NCI-H446 treated with DMSO at 0.1 percent for 48 hours (cell line): ENCODE data around the gene ERO1B.

Source experiments
- DNase-seq: peaks from one replicate; lab custom pipeline; 2025; lab: John Stamatoyannopoulos, UW

The ERO1B gene

GRCh38 chr1:236253918-236254637 lies 27.7 kb downstream of the ERO1B start:
- DNase-seq, result no peak

- no peak for DNase-seq
Observed at GRCh38 chr1:236253119-236253518, 28.6 kb downstream of the ERO1B start.

DNA sequence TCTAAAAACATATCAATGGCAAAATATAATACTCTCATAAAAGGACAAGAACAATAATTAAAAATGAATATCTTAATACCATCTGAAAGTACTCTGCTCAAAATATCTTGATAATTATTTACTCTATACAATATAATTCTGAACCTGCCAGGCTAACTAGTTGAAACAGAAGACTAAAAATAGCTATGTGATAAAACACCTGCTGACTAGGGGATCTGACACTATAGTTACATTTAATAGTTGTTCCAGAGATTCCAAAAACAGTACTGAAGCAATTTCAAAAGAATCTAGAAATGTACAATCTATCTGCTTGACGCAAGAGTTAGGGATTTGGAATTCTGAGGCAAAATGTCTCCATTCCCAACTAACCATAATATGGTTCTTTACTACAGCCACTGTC lies 30.2 kb downstream of the ERO1B start:
- DNase-seq, result no peak

GRCh38 chr1:236247286-236247685 lies 34.5 kb downstream of the ERO1B start:
- DNase-seq, result no peak

DNA sequence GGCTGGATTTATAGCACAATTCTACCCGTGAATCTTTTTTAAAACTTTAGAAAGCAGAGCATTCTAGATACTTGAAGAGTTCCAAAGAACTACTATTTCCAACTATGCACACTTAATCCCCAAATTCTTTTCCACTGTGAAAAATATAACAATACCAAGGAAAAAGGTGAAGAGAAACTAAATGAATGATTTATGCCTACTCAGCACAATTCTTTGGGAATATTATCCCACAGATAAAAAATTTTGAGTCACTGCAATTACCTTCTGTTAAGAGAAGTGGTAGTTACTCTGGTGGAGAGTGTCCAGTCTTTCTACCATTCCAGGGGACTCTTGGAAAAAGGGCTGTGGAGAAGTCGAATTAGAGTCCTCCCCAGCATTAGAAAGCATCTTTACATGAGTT lies 39.2 kb downstream of the ERO1B start:
- no peak for DNase-seq

GRCh38 chr1:236240675-236241074 lies 41.1 kb downstream of the ERO1B start:
- DNase-seq, result no peak

GRCh38 chr1:236239092-236239585 lies 42.6 kb downstream of the ERO1B start:
- DNase-seq, result no peak

DNA sequence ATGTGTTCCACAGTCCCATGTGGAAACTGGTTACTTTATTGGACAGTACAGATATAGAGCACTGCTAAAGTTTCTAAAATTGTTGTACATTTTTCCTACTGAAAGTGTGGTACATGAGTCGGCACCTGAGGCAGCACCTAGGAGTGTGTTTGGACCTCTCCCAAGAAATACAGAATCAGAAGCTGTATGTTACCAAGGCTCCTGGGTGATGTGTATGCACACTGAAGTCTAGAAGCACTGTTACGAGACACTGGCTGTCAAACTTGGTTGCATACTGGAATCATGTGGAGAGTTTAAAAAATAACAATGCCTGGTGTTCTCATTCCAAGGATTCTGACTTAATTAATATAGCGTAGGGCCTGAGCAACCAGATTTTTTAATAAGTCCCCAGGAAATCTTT lies 46.6 kb downstream of the ERO1B start:
- no peak for DNase-seq

DNA sequence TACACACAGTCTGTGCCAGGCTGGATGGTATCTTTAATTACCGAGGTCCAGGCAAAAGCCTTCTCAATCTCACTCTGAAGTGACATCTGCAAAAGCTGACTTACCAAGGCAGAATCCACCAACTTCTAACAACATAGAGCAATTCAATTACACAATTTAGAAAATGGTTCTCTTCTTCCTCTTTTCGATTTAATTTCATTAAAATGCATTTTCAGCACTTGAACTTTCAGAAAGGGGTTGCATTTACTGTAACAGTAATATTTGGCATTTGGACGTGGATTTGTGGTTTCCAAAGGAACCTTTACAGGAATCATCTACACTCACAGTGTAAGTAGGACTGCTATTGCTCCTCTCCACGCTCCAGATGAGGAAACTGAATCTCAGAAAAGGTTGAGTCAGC lies 53.3 kb downstream of the ERO1B start:
- no peak for DNase-seq

DNA sequence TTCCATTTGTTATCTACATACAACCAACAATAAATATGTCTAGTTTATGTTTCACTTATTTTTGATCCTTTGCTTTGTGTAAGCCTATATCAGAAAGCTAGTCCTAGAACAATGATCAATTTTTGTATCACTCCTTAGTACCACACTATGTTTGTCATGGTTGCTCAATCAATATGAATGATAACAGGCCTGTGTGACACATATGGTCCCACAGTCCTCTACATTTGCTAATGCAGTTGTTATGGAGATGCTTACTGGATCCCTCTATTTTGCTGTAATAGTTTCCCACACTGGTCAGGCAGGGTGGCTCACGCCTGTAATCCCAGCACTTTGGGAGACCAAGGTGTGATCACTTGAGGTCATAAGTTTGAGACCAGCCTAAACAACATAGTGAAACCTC lies 59.1 kb downstream of the ERO1B start:
- no peak for DNase-seq

DNA sequence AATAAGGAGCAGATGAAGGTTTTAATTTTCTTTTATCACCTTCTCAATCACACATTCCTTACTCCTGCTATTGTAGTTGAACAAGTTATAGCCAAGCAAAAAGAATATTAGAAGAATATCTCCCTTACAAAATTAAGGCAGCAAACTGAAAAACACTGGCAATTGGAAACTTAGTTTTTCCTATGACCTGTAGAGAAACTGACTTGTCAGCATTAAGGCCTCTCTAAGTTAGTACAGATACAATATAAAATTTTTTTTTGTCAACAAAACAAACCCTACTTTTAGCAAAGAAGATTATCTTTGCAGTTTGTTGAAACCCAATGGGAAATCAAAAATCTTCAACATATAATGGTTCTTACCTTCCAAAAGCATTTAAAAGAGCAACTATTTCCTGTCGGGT lies 61.3 kb downstream of the ERO1B start:
- DNase-seq, result no peak

GRCh38 chr1:236214761-236215160 lies 67.0 kb downstream of the ERO1B start:
- no peak for DNase-seq

GRCh38 chr1:236213534-236213933 lies 68.2 kb downstream of the ERO1B start:
- DNase-seq, result no peak

DNA sequence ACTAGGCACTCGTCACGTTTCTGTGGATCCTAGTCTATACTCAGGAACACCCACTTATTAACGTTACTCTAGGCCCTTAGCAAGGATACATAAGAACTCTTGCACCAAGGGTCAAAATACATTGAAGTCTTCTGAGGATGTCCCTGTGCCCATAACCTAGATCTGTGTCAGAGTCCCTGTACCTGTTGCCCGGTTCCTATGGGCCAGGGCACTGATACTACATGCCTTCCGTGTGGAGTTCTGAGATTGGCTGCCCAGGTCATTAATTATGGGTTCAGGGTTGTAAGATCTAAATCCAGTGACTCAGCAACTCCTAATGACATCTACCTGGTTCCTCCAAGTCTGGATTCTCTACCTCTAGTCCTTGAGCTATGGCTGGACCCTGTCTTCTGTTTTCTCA lies 69.9 kb downstream of the ERO1B start:
- no peak for DNase-seq

DNA sequence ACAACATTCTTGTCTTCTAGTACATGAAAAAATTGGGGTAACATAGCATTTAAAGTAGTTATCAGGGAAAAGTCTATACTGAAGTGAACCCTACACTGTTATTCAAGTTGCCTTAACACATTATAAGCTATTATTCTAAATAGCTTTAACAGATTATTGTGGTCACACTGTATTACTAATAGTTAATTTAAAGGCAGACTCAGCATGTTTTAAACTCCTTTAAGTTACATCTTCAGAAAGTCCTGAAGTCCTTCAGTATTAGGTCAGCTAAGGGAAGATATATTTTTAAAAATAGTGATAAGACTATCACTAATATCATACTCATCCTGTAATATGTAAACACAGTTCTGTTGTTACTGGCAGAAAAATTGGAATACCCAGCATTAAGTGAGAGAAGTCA lies 72.0 kb downstream of the ERO1B start:
- DNase-seq, result no peak

- DNase-seq, result no peak
Observed at GRCh38 chr1:236209185-236209584, 72.6 kb downstream of the ERO1B start.

DNA sequence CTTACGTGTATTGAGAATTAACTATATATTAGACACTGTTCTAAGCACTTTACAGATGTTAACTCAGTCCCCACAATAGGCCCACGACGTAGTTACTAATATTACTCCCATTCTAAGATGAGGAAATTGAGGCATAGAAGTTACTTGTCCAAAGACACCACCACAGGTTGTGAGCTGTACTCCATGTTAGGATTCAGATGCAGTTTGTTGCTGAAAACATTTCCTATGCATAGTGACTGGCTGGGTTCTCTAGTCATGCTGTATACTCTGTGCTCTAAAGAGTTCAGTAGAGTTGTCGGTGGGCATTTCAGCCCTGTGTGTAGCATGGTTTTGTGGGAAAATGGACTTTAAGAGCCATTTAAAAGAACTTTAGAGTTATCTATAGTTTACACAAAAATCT lies 74.2 kb downstream of the ERO1B start:
- no peak for DNase-seq

DNA sequence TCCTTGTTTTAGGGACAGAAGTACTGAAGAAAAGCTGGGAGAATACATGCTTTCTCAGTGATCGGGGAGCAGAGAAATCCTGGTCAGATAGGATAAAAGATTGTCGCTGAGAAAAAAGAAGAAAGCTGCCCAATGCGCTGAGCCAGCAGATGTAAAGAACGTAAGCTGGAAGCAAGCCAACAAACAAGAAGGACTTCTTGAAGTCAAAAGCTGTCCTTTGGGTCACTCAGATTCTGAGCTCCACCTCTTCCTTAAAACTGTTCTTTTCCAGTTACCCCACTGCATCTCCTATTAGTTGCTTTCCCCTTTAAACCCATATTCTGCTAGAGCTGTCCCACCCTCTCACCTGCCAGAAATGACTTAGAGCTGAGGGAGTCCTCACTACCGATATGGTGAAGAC lies 74.6 kb downstream of the ERO1B start:
- DNase-seq, result no peak

DNA sequence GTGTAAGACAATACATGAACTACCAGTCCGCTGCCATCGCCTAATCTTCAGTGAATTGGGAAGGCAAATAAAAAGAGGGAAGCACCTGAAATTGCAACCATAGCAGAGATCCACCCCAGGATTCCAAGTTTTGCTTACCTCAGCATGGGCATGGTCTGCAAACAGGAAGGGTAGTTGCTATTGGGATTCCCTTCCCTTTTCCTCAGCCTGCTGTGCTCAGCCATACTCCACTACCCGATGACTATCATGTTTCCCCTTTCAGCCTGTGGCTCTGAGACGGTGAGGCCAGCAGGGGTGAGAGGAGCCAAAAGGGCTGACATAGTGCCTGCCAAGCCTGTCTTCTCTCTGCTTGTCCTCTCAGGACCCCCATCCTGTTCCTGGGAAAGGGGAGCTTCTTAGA lies 75.2 kb downstream of the ERO1B start:
- no peak for DNase-seq

GRCh38 chr1:236204656-236205055 lies 77.1 kb downstream of the ERO1B start:
- no peak for DNase-seq

DNA sequence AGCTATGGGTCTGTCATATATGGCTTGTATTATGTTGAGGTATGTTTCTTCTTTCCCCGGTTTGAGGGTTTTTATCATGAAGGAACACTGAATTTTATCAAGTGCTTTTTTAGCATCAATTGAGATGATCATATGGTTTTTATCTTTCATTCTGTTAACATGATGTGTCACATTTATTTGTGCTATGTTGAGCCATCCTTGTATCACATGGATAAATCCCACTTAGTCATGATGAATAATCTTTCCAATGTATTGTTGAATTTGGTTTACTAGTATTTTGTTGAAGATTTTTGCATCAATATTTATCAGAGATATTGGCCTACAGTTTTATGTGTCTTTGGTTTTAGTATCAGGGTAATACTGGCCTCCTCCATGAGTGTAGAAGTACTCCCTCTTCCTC lies 77.7 kb downstream of the ERO1B start:
- DNase-seq, result no peak

DNA sequence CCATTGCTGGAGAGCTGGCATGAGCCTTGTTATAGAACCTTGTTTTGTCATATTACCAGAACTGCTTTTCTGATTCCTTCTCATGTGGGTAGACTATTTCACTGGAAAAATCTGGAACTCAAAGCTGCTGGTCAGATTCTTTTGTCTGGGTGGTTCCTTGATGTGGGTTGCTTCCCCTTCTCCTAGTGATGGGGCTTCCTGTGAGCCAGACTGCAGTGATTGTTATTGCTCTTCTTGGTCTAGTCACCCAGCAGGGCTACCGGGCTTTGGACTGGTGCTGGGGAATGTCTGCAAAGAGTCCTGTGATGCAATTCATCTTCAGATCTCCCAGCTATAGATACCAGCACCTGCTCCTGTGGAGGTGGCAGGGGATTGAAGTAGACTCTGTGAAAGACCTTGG lies 80.0 kb downstream of the ERO1B start:
- no peak for DNase-seq

- DNase-seq, result no peak
Observed at GRCh38 chr1:236200925-236201324, 80.8 kb downstream of the ERO1B start.

DNA sequence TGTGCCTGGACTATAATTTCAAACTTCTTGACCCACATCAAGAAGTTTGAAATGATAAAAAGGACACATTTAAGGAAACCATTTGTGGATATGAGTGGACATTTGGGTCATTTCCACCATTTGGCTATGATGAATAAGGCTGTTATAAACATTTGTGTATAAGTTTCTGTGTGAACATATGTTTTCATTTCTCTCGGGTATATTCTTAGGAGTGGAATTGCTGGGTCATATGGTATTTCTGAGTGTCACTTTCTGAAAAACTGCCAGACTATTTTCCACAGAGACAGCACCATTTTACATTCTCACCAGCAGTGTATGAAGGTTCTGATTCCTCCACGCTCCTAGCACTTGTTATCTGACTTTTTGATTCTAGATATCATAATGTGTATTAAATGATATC lies 88.6 kb downstream of the ERO1B start:
- no peak for DNase-seq
